DMS79 treated with DMSO at 0.1 percent for 48 hours (cell line): Measurements from ENCODE around the gene MTNR1B.

Experiments
- DNase-seq: peaks from one replicate; lab custom pipeline; 2025; lab: John Stamatoyannopoulos, UW

MTNR1B gene

GRCh38 chr11:92978271-92979111 lies 9.0 kb downstream of the MTNR1B start:
- DNase-seq: peak; percentile 100

GRCh38 chr11:92979176-92979575 lies 9.7 kb downstream of the MTNR1B start:
- DNase-seq: no peak

GRCh38 chr11:92980312-92980711 lies 10.9 kb downstream of the MTNR1B start:
- DNase-seq: no peak

- DNase-seq: no peak
Observed at GRCh38 chr11:92981508-92982043, 12.1 kb downstream of the MTNR1B start.

DNA sequence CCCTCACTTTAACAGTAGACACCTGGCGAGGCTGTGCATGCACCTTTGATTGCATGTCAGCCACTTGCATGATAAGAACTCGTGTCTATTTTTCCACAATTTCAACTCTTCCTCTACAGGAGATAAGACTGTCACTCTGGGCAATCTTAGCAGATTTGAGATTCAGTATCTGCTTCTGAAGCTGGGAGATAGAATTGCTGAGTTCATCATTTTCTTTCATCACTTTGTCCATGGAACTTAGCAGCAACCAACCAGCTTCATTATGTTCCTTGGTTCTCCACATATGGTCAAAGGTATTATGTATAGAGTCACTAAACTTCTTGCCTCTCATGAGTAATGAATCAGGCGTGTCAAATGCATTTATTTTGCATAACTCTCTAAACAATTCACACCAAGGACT lies 17.1 kb downstream of the MTNR1B start:
- DNase-seq: no peak

- DNase-seq: no peak
Observed at GRCh38 chr11:92993004-92993403, 23.6 kb downstream of the MTNR1B start.

- DNase-seq: no peak
Observed at GRCh38 chr11:93000511-93001476, 31.3 kb downstream of the MTNR1B start.

GRCh38 chr11:93001806-93002205 lies 32.4 kb downstream of the MTNR1B start:
- no peak for DNase-seq

DNA sequence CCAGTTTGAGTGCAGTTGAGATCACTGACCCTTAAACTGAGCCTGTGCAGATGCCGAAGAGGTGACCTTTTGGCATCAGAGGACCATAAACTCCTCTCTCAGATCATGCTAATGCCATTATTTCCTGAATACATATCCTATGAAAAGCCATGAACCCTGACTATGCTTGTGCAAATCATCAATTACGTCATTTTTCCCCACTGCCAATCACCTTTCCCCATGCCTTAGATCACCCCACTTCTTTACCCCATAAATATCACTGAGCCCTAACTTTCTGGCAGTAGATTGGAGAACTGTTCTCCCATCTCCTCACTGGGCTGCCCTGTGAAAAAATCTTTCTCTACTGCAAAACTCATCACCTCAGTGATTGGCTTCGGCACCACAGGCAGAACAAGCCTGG lies 32.9 kb downstream of the MTNR1B start:
- no peak for DNase-seq

DNA sequence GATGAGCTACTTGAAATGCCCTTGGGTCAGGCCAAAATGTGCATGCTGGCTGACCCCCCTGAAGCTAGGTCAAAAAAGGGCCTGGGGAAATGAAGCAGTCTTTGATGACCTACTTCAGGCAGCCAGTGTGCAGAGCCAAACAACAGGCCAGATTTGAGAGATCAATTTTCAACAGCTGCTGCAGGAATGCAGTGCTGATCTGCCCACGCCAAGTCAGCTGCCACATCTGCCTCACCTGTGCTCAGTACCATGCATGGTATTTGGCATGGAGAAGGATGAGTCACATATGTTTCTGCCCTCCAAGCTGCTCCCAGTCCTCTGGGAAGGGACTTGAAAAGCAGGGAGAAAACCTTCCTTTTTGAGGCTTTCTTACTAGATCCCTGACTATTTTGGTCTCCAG lies 35.8 kb downstream of the MTNR1B start:
- DNase-seq: peak; percentile 89

GRCh38 chr11:93013646-93014045 lies 44.2 kb downstream of the MTNR1B start:
- DNase-seq: no peak

DNA sequence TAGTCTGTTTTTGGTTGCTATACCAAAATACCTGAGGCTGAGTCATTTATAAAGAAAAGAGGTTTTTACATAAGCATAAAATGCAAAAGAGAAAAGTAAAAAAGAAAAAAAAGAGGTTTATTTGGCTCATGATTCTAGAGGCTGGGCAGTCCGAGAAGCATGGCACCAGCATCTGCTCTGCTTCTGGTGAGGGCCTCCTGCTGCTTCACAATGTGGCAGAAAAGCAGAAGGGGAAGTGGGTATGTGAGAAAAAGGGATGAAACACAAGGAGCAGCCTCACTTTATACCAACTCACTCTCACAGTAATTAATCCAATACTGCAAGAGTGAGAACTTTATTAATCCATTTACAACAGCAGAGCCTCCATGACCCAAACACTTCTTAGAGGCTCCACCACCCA lies 47.1 kb downstream of the MTNR1B start:
- no peak for DNase-seq

GRCh38 chr11:93017821-93018690 lies 48.6 kb downstream of the MTNR1B start:
- no peak for DNase-seq

GRCh38 chr11:93020248-93021046 lies 51.0 kb downstream of the MTNR1B start:
- peak; percentile 99 for DNase-seq

DNA sequence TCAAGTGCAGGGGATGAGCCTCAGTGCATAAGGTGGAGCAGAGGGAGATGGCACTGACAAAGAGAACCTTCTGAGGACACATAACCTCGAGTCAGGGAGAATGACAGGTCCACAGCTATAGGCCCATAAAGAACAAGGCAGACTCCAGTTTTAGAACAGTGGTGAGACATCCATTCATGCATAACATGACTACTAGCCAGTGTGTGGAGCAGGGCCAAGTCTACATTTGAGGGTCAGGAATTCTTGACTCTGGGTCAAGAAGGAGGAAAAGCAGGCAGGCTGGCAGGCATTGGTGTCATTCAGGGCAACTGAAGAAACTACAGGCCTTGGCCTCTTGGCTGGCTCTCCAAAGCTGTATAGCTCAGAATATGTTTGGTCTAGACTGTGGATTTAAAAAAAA lies 54.9 kb downstream of the MTNR1B start:
- peak; percentile 76 for DNase-seq

- no peak for DNase-seq
Observed at GRCh38 chr11:93025558-93026255, 56.3 kb downstream of the MTNR1B start.

- peak; percentile 99 for DNase-seq
Observed at GRCh38 chr11:93028960-93029522, 59.6 kb downstream of the MTNR1B start.

DNA sequence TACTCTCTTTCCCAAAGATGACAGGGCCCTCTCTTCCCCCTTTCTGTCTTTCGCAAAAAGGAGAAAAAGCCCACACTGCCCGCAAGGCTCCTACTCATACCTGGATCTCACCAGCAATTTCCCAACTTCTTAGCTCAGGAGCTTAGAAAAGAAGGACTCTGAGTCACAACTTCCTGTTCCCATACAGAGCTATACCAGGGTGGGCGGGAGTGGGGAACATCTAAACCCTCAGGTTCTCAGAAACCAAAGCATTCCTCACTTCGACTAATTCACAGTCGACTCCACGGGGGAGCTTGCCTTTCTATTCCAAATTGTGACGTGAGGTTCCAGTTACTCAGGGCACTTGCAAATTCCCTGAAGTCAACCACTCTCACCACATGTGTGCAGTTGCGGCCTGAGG lies 61.9 kb downstream of the MTNR1B start:
- no peak for DNase-seq
